SK-N-SH (cell line): ENCODE measurements around the gene PPP1R1B. TPM values are rescaled to one million over a fixed set of nuclear protein-coding genes. Genes with fewer than 3 reads are reported as not detected.

Source experiments
- CTCF ChIA-PET: fragments of 300-600, 350-600 bp; formaldehyde crosslinking; extraction: SDS; loops from one replicate; lab custom pipeline; 2021; lab: Yijun Ruan, JAX
- POLR2A ChIA-PET: fragments of 350-600 bp; sonication (Branson Sonifier 250); formaldehyde crosslinking; extraction: SDS; loops from one replicate; lab custom pipeline; 2020; ENCODE audit warnings: antibody characterized with exemption, inconsistent platforms; lab: Yijun Ruan, JAX
- DNase-seq: peaks from one replicate; pipeline ENCODE4 v3.0.0; 2012
- H2AFZ ChIP-seq: fragments of 200-600 bp; sonication (generic); 2 replicates; pipeline ENCODE4 v1.8.1; 2016; ENCODE audit warnings: antibody characterized with exemption, mild to moderate bottlenecking, low read depth
- H3F3A ChIP-seq: fragments of 200-600 bp; sonication (generic); replicated peaks from 2 replicates; pipeline ENCODE3; 2016; ENCODE audit warnings: antibody characterized with exemption, mild to moderate bottlenecking; ENCODE audit not compliant: insufficient read depth
- H3K27ac ChIP-seq, 2 experiments: fragments of 200-500 bp in 1 of 2; fragments of 200-600 bp in 1 of 2; sonication (Bioruptor generic) in 1 of 2; sonication (generic), shearing (Covaris generic) in 1 of 2; 2 replicates each; pipeline versions ENCODE4 v1.5.1 to v1.6.1; 2014 to 2016; ENCODE audit warnings: low read depth in 2 of 2, inconsistent platforms in 1 of 2, low read length in 1 of 2, mild to moderate bottlenecking in 1 of 2, mixed read lengths in 1 of 2
- H3K27me3 ChIP-seq: fragments of 200-600 bp; sonication (generic), shearing (Covaris generic); 2 replicates; pipeline ENCODE4 v1.6.1; 2016; ENCODE audit warnings: mixed run types; ENCODE audit not compliant: insufficient read depth
- H3K36me3 ChIP-seq, 2 experiments: fragments of 200-500 bp in 1 of 2; fragments of 200-600 bp in 1 of 2; sonication (Bioruptor generic) in 1 of 2; sonication (generic) in 1 of 2; replicated peaks in 1 of 2; 2 replicates each; pipeline versions ENCODE3 to v1.5.1; 2014 to 2016; ENCODE audit warnings: low read length in 1 of 2, mild to moderate bottlenecking in 1 of 2; ENCODE audit not compliant: insufficient read depth in 2 of 2, control insufficient read depth in 1 of 2
- H3K4me1 ChIP-seq, 2 experiments: fragments of 200-500 bp in 1 of 2; fragments of 200-600 bp in 1 of 2; sonication (Bioruptor generic) in 1 of 2; sonication (generic), shearing (Covaris generic) in 1 of 2; 2 replicates each; pipeline versions ENCODE4 v1.5.1 to v1.6.1; 2014 to 2016; ENCODE audit warnings: low read depth in 1 of 2, low read length in 1 of 2, mixed run types in 1 of 2; ENCODE audit not compliant: insufficient read depth in 2 of 2, control insufficient read depth in 1 of 2
- H3K4me2 ChIP-seq: fragments of 200-600 bp; sonication (generic), shearing (Covaris generic); 2 replicates; pipeline ENCODE4 v1.6.1; 2017; ENCODE audit warnings: mixed run types
- H3K4me3 ChIP-seq, 2 experiments: fragments of 200-500 bp in 1 of 2; fragments of 200-600 bp in 1 of 2; sonication (Bioruptor generic) in 1 of 2; sonication (generic), shearing (Covaris generic) in 1 of 2; 2 replicates each; pipeline versions ENCODE4 v1.5.1 to v1.8.1; 2014 to 2016; ENCODE audit warnings: low read depth in 2 of 2, inconsistent platforms in 1 of 2, low read length in 1 of 2, mild to moderate bottlenecking in 1 of 2, mixed read lengths in 1 of 2, moderate library complexity in 1 of 2
- H3K79me2 ChIP-seq: fragments of 200-600 bp; sonication (generic); 2 replicates; pipeline ENCODE4 v1.8.1; 2017; ENCODE audit warnings: mild to moderate bottlenecking; ENCODE audit not compliant: insufficient read depth
- H3K9ac ChIP-seq: fragments of 200-600 bp; sonication (generic); 2 replicates; pipeline ENCODE4 v1.6.1; 2017; ENCODE audit warnings: mixed run types
- H3K9me2 ChIP-seq: fragments of 200-600 bp; sonication (generic); 2 replicates; pipeline ENCODE4 v1.6.1; 2017; ENCODE audit warnings: mixed run types
- H3K9me3 ChIP-seq: fragments of 200-600 bp; sonication (generic); 2 replicates; pipeline ENCODE4 v1.6.1; 2017; ENCODE audit warnings: mixed run types, mild to moderate bottlenecking, moderate library complexity
- H4K20me1 ChIP-seq: fragments of 200-600 bp; sonication (generic); 2 replicates; pipeline ENCODE4 v1.6.1; 2017; ENCODE audit warnings: mild to moderate bottlenecking, mixed run types; ENCODE audit not compliant: insufficient read depth
- CHD2 ChIP-seq: fragments of 150-350 bp; IDR thresholded peaks from 2 replicates; pipeline ENCODE4 v1.6.1; 2018; ENCODE audit warnings: low read length; ENCODE audit not compliant: partially characterized antibody
- ELF1 ChIP-seq: IDR thresholded peaks from 2 replicates; pipeline ENCODE4 v1.4.0; 2012
- FOXM1 ChIP-seq: IDR thresholded peaks from 2 replicates; pipeline ENCODE4 v1.4.0; 2012; ENCODE audit warnings: low read depth, mild to moderate bottlenecking
- IRF3 ChIP-seq: fragments of 150-350 bp; IDR thresholded peaks from 2 replicates; pipeline ENCODE4 v1.6.1; 2016; ENCODE audit warnings: mild to moderate bottlenecking, low read depth, low read length
- MEF2A ChIP-seq: IDR thresholded peaks from 2 replicates; pipeline ENCODE4 v1.4.0; 2012; ENCODE audit warnings: low read depth, borderline replicate concordance
- MXI1 ChIP-seq: IDR thresholded peaks from 2 replicates; pipeline ENCODE4 v1.6.1; 2012; ENCODE audit warnings: mild to moderate bottlenecking, low read depth, low read length, improper control_type of control experiment
- PBX3 ChIP-seq: IDR thresholded peaks from 2 replicates; pipeline ENCODE4; 2012
- RCOR1 ChIP-seq: fragments of 150-350 bp; IDR thresholded peaks from 2 replicates; pipeline ENCODE4 v1.6.1; 2017; ENCODE audit warnings: antibody characterized with exemption, low read length
- REST ChIP-seq: IDR thresholded peaks from 2 replicates; pipeline ENCODE4 v1.6.1; 2012; ENCODE audit warnings: mild to moderate bottlenecking, low read depth, low read length, moderate library complexity
- RFX5 ChIP-seq: IDR thresholded peaks from 2 replicates; pipeline ENCODE4 v1.6.1; 2012; ENCODE audit warnings: mild to moderate bottlenecking, improper control_type of control experiment, low read length
- RXRA ChIP-seq: IDR thresholded peaks from 2 replicates; pipeline ENCODE4 v1.4.0; 2012; ENCODE audit warnings: low read depth, mild to moderate bottlenecking, borderline replicate concordance
- TAF1 ChIP-seq: IDR thresholded peaks from 2 replicates; pipeline ENCODE4 v1.6.1; 2012; ENCODE audit warnings: low read depth, mild to moderate bottlenecking, low read length, moderate library complexity, borderline replicate concordance
- TEAD4 ChIP-seq: IDR thresholded peaks from 2 replicates; pipeline ENCODE4 v1.4.0; 2012; ENCODE audit warnings: mild to moderate bottlenecking, borderline replicate concordance; ENCODE audit not compliant: insufficient read depth
- WGBS: methylation state at CpG from one replicate; pipeline ENCODE4 v1.1.6; 2017; ENCODE audit warnings: low lambda C conversion rate; 5-methylcytosine and 5-hydroxymethylcytosine counted together
- polyA plus RNA-seq, 3 experiments: library from polyadenylated mRNA; depleted of rRNA; stranded (reverse); fragments of >200 nt; gene quantifications; 2 replicates each; pipeline ENCODE4 v1.2.3, GENCODE V29; 2012

PPP1R1B gene
- polyA plus RNA-seq, 1 of the 3 experiments (the other 2 are of a cell fraction) = 0.07 TPM

GRCh38 chr17:39600288-39600996 is 26.3 kb upstream of the PPP1R1B start:
- Histone ChIP-seq H3K27ac (no peak overlapping the region), H3F3A (no peaks in the 10 kb centered on the region), H3K4me2 (no peak overlapping the region), H4K20me1 (peaks cover 17% of the 10 kb centered on the region; the same call in 1 of the 2 replicates), H3K4me3 (no peak overlapping the region), H3K79me2 (no peaks in the 10 kb centered on the region), H3K9me2 (no peaks in the 10 kb centered on the region), H3K4me1 (peaks cover 7 to 32% of the 10 kb centered on the region in 2 experiments), H2AFZ (no peak overlapping the region), H3K9me3 (no peaks in the 10 kb centered on the region), H3K36me3 (no peaks in the 10 kb centered on the region), H3K9ac (no peak overlapping the region), H3K27me3 (peaks cover 96% of the 10 kb centered on the region)
- peak; percentile 31 for DNase-seq
- CTCF ChIA-PET = interaction anchor here (1.0 to 17.5 kb wide), 6 partner anchors 22 to 71 kb away, joined by 3 to 285 read pairs (median 7); partner anchors contain the start of gene PPP1R1B
- 6% methylated on average over 11 of the region's 13 CpGs for WGBS
- TF ChIP-seq ELF1 (no peak), MXI1 (no peak)
- POLR2A ChIA-PET = no interaction called here

GRCh38 chr17:39600997-39601597 is 25.7 kb upstream of the PPP1R1B start:
- H3F3A ChIP-seq = no peaks in the 10 kb centered on the region
- H3K27ac ChIP-seq = no peak overlapping the region
- H3K9ac ChIP-seq = no peak overlapping the region
- no peak for DNase-seq
- peaks cover 7 to 32% of the 10 kb centered on the region in 2 experiments for H3K4me1 ChIP-seq
- 27% methylated on average over 16 of the region's 21 CpGs for WGBS
- no peak overlapping the region for H3K4me2 ChIP-seq
- POLR2A ChIA-PET = no interaction called here
- no peaks in the 10 kb centered on the region for H3K79me2 ChIP-seq
- no peaks in the 10 kb centered on the region for H3K9me2 ChIP-seq
- H4K20me1 ChIP-seq = peaks cover 17% of the 10 kb centered on the region; the same call in 1 of the 2 replicates
- CTCF ChIA-PET = interaction anchor here (1.1 to 17.5 kb wide), 6 partner anchors 21 to 71 kb away, joined by 4 to 285 read pairs (median 10); partner anchors contain the start of gene PPP1R1B
- no peak overlapping the region for H2AFZ ChIP-seq
- H3K36me3 ChIP-seq = no peaks in the 10 kb centered on the region
- no peaks in the 10 kb centered on the region for H3K9me3 ChIP-seq
- H3K27me3 ChIP-seq = peaks cover 96% of the 10 kb centered on the region
- H3K4me3 ChIP-seq = no peak overlapping the region
- TF ChIP-seq RXRA (no peak), RFX5 (no peak), CHD2 (no peak), RCOR1 (no peak), TAF1 (no peak), PBX3 (no peak), REST (no peak), TEAD4 (no peak), MEF2A (no peak), IRF3 (no peak), FOXM1 (no peak)
